ENCODE measurements around the gene NPDC1.

DNA sequence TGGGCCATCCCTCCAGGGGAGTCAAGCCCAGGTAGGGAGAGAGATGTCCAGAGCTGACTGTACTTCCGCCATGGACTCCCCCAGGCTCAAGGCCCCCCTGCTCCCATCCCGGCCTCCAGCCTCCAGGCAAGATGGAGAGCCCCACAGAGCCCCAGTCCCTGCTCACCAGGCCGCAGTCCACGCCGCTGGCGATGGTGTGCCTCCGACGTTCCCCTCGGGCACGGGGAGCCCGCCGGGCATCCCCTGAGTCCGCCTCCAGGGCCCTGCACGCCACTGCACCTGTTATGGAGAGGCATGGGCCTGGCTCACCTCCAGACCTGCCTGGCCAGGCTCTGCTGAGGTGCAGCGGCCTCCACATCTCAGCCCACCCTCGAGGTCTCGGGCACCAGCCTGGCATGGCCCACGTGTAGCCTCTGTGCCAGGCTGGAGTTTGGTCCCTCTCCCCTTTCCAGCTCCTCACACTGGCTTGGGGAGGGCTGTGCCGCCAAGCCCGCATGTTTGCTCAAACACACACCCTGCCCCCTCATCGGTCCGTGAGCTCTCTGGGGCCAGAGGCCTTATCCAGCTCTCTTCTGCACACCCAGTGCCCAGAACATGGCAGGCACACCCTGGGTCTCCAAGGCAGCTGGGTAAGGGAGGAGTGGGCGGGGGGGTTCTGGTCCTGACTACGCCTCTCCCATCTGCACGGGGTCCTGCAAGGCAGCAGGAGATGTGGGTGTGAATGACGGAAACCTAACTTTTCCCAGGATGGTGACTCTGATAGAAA, 20.3 kb upstream of the NPDC1 start:
- TF ChIP-seq GATA3 (IDR thresholded peaks at IDR 0.05; ENCODE audit: low read depth, low read length) (no peak), GATA2 (IDR thresholded peaks at IDR 0.05; ENCODE audit: low read depth, low read length) (no peak)
